GM10248 (cell line): ENCODE measurements around the gene KIF20A.

ENCODE experiments used
- CTCF ChIA-PET: fragments of 300-600 bp; sonication (Branson Sonifier 250); formaldehyde crosslinking; extraction: SDS; loops from one replicate; lab custom pipeline; 2021; ENCODE audit warnings: antibody characterized with exemption; lab: Yijun Ruan, JAX
- POLR2A ChIA-PET: fragments of 350-650 bp; sonication (Branson Sonifier 250); formaldehyde crosslinking; extraction: SDS; loops from one replicate; lab custom pipeline; 2020; ENCODE audit warnings: antibody characterized with exemption; lab: Yijun Ruan, JAX
- DNase-seq: peaks from one replicate; pipeline ENCODE4 v3.0.0; 2012; ENCODE audit errors: extremely low spot score
- CTCF ChIP-seq: IDR thresholded peaks from 2 replicates; pipeline ENCODE4 v1.5.1; 2012; ENCODE audit warnings: mild to moderate bottlenecking, low read depth; ENCODE audit errors: extremely low read depth, missing control alignments, control extremely low read depth

The KIF20A gene

GRCh38 chr5:138159666-138160065 is 19.2 kb upstream of the KIF20A start:
- POLR2A ChIA-PET, result interaction anchor here (0.9 kb wide), 1 partner anchor 79 kb away, joined by 3 read pairs; no protein-coding TSS in a partner anchor
- no peak for TF ChIP-seq CTCF
- DNase-seq, result no peak
- CTCF ChIA-PET, result no interaction called here

- TF ChIP-seq CTCF, result no peak
- DNase-seq, result no peak
- POLR2A ChIA-PET, result no interaction called here
- CTCF ChIA-PET, result interaction anchor here (0.9 kb wide), 1 partner anchor 9 kb away, joined by 4 read pairs; no protein-coding TSS in a partner anchor
Measured at GRCh38 chr5:138160706-138161105, 18.2 kb upstream of the KIF20A start.

- no peak for DNase-seq
- no peak for TF ChIP-seq CTCF
- POLR2A ChIA-PET, result no interaction called here
- CTCF ChIA-PET, result interaction anchor here (1.1 kb wide), 1 partner anchor 384 kb away, joined by 3 read pairs; no protein-coding TSS in a partner anchor
Measured at GRCh38 chr5:138163721-138164120, 15.2 kb upstream of the KIF20A start.

- no peak for TF ChIP-seq CTCF
- CTCF ChIA-PET, result interaction anchor here (1.3 kb wide), 1 partner anchor 242 kb away, joined by 4 read pairs; no protein-coding TSS in a partner anchor
- no peak for DNase-seq
- POLR2A ChIA-PET, result no interaction called here
Measured at GRCh38 chr5:138169124-138169523, 9.8 kb upstream of the KIF20A start.

- ChIA-PET CTCF (interaction anchor here (1.3 kb wide), 1 partner anchor 241 kb away, joined by 4 read pairs; no protein-coding TSS in a partner anchor), POLR2A (no interaction called here)
- no peak for TF ChIP-seq CTCF
- no peak for DNase-seq
Measured at GRCh38 chr5:138170299-138170698, 8.6 kb upstream of the KIF20A start.

GRCh38 chr5:138177941-138178515 is 884 bp upstream of the KIF20A start:
- ChIA-PET CTCF (interaction anchor here (1.1 to 4.8 kb wide), 7 partner anchors 8 to 370 kb away, joined by 3 to 32 read pairs (median 3); partner anchors contain the start of gene KDM3B), POLR2A (interaction anchor here (0.6 kb wide), 1 partner anchor 376 kb away, joined by 3 read pairs; no protein-coding TSS in a partner anchor)
- TF ChIP-seq CTCF, result no peak
- peak; percentile 58 for DNase-seq
